HG02981 (cell line): ENCODE measurements around the gene ZYG11A.

Experiments used
- ATAC-seq: cut with Tn5 transposase; IDR thresholded peaks from one replicate; pipeline ENCODE4 v1.9.1; 2021; ENCODE audit warnings: mild to moderate bottlenecking, moderate library complexity; ENCODE audit not compliant: unreplicated experiment

ZYG11A gene

GRCh38 chr1:52917156-52917555, 74.6 kb downstream of the ZYG11A start:
- no peak for ATAC-seq

GRCh38 chr1:52917581-52917980, 75.0 kb downstream of the ZYG11A start:
- no peak for ATAC-seq

DNA sequence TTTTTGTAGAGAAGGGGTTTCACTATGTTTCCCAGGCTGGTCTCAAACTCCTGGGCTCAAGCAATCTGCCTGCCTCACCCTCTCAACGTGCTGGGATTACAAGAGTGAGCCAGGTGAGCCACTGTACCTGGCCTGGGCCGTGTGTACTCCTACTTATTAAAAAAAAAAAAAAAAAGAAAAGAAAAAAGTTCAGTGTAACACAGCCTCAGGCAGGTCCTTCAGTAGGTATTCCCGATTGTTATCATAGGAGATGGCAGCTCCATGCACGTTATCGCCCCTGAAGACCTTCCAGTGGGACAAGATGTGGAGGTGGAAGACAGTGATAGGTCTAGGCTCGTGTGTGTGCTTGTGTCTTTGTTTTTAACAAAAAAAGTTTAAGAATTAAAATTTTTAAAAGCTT, 75.6 kb downstream of the ZYG11A start:
- ATAC-seq, result no peak

DNA sequence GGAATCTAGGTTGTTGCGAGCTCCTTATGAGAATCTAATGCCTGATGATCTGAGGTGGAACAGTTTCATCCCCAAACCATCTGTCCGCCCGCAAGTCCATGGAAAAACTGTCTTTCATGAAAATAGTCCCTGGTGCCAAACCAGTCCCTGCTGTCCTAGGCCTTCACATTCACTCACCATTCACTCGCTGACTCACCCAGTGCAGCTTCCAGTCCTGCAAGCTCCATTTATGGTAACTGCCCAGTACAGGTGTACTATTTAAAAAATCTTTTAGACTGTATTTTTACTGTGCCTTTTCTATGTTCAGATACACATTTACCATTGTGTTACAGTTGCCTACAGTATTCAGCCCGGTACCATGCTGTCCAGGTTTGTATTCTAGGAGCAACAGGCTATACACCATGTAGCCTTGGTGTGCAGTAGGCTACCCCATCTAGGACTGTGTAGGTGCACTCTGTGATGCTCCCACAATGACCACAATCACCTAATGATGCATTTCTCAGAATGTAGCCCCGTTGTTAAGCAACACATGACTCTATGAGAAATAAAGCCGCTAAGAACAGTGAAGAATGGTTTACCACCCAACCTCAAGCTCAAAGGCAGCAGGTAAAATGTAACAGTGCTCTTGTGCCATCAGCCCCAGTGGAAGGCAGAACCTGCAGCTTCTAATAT, 76.6 kb downstream of the ZYG11A start:
- no peak for ATAC-seq

DNA sequence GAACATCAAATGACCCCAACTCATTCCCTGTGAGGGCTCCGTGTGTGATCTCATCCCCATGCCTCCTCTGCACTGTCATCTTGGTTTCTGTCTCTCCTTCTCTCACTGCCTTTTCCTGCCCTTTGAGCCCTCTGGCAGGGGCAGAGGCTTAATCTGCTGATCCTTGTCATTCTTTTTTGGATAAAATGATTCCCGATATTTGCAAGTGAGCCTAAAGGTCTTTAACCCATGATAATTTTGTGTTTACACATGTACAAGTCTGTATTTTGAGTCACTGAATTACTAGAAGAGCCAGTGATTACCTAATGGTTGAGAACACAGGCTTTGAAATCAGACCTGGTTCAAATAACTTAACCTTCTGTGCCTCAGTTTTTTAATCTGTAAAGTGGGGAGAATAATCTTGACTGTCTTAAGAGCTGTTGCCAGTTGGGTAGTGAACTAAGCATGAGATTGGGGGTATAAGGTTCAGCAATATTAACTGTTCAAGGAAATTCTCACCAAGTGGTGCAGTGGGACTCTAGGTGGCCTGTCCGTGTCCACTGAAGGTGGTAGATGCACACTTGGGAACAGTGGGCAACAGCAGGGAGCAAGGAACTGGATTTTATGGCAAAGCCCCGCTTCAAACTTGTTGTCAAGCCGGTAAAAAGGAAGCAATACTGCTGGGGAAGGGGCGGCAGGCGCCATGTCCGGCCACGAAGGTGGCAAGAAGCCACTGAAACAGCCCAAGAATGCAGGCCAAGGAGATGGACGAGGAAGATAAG, 77.3 kb downstream of the ZYG11A start:
- ATAC-seq, result no peak

- no peak for ATAC-seq
Observed at GRCh38 chr1:52920791-52921291, 78.3 kb downstream of the ZYG11A start.

GRCh38 chr1:52925571-52926005, 83.0 kb downstream of the ZYG11A start:
- ATAC-seq, result no peak

GRCh38 chr1:52926864-52927211, 84.3 kb downstream of the ZYG11A start:
- peak; percentile 25 for ATAC-seq

DNA sequence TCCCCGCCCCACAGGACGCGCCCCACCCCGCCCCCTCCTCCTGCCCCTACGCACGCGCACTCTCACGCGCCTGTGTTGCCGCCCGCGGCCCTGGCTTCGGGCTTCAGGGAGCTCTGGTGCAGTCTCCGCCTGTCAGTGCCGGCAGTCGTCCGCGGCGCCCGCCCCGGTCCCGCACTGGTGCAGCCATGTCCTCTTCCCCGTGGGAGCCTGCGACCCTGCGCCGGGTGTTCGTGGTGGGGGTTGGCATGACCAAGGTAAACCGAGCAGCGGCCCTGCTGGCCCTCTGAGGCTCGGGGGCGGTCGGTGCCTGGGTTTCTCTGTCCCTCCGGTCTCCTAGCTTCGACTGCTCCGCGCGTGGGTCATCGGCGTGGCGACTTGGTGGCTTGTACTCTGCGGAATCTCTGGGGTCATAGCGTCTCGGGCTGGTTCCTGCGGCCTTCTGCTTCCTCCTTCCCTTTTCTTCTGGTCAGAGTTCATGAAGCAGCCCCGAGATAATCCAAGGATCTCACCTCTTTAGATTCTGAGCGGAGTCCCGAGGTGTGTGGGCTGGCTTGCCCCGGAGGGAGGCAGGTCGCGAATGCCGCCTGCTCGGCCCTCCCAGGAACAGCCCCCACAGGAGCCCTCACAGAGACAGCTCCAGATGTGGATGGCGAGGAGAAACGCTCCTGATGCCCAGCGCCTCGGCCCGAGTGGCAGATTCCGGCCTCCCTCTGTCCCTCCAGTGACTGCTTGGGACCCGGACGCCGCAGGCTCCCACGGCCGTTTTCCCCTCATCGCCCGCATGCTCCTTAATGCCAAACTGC, 84.9 kb downstream of the ZYG11A start, which contains the start of gene SCP2:
Gene SCP2 (plus strand): TSS at position 65 of the 803 bp plus-strand sequence. CDS start 121 bp downstream, at position 186.
- ATAC-seq, result peak; percentile 65

DNA sequence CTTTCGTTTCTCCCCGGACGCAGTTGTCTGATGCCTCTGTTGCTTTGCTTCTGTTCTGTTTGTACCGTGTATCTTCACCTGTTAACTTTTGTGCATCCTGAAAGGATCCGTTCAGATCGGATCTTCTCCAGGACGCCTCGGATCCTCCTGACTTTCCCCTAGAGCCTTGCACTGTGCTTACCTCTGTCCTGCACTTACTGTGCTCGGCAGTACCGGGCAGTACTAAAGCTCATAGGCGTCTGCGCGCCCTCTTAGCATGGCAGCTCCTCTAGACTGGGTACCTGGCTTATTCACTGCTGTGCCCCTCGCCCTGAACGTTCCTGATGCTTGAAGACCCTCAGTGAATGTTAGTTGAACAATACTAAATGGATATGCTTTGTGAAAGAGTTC, 85.5 kb downstream of the ZYG11A start:
- ATAC-seq, result no peak

- no peak for ATAC-seq
Observed at GRCh38 chr1:52929019-52929418, 86.5 kb downstream of the ZYG11A start.

GRCh38 chr1:52937433-52938182, 95.0 kb downstream of the ZYG11A start:
- ATAC-seq, result no peak

GRCh38 chr1:52938183-52938451, 95.6 kb downstream of the ZYG11A start:
- no peak for ATAC-seq

GRCh38 chr1:52943876-52944416, 101.4 kb downstream of the ZYG11A start:
- ATAC-seq, result no peak

- no peak for ATAC-seq
Observed at GRCh38 chr1:52944566-52944965, 102.0 kb downstream of the ZYG11A start.
